KMS-11 (cell line): ENCODE measurements around the gene TMEM43.
A peak's percentile ranks its signal among the peaks of the same experiment; 100 is the strongest.

Source experiments
- H2AFZ ChIP-seq: fragments of 200-600 bp; sonication (generic); 2 replicates; pipeline ENCODE4 v1.6.1; 2016; ENCODE audit warnings: antibody characterized with exemption, mixed run types, low read depth
- H3K27ac ChIP-seq: fragments of 200-600 bp; sonication (generic); 2 replicates; pipeline ENCODE4 v1.6.1; 2016; ENCODE audit warnings: mild to moderate bottlenecking, mixed run types
- H3K27me3 ChIP-seq: fragments of 200-600 bp; sonication (generic); 2 replicates; pipeline ENCODE4 v1.6.1; 2017; ENCODE audit warnings: mild to moderate bottlenecking, low read depth, mixed run types, moderate library complexity; ENCODE audit not compliant: insufficient read depth
- H3K36me3 ChIP-seq: fragments of 200-600 bp; sonication (generic); 2 replicates; pipeline ENCODE4 v1.6.1; 2017; ENCODE audit warnings: mild to moderate bottlenecking, mixed run types; ENCODE audit not compliant: insufficient read depth
- H3K4me1 ChIP-seq: fragments of 200-600 bp; sonication (generic); 2 replicates; pipeline ENCODE4 v1.6.1; 2016; ENCODE audit warnings: mild to moderate bottlenecking, low read depth, mixed run types; ENCODE audit not compliant: poor library complexity, severe bottlenecking
- H3K4me2 ChIP-seq: fragments of 200-600 bp; sonication (generic); 2 replicates; pipeline ENCODE4 v1.7.0; 2016; ENCODE audit warnings: mild to moderate bottlenecking, mixed run types
- H3K4me3 ChIP-seq: fragments of 200-600 bp; sonication (generic); IDR thresholded peaks from 2 replicates; pipeline ENCODE4 v1.6.1; 2017; ENCODE audit warnings: low read depth, low read length, mixed read lengths; ENCODE audit not compliant: insufficient read depth
- H3K79me2 ChIP-seq: fragments of 200-600 bp; sonication (generic); 2 replicates; pipeline ENCODE4 v1.6.1; 2016; ENCODE audit warnings: low read depth, mixed run types; ENCODE audit not compliant: insufficient read depth
- H3K9ac ChIP-seq: fragments of 200-600 bp; sonication (generic); 2 replicates; pipeline ENCODE4 v1.6.1; 2016; ENCODE audit warnings: mild to moderate bottlenecking, mixed run types
- H4K20me1 ChIP-seq: fragments of 200-600 bp; sonication (generic); 2 replicates; pipeline ENCODE4 v1.6.1; 2016; ENCODE audit warnings: mild to moderate bottlenecking, mixed run types; ENCODE audit not compliant: insufficient read depth
- TF ChIP-seq, protein P1 (sequence below): fragments of 200-600 bp; sonication (generic); conservative IDR thresholded peaks from 2 replicates; pipeline ENCODE4 v1.6.1; 2017; ENCODE audit warnings: low read depth, mild to moderate bottlenecking, antibody characterized with exemption, low read length, moderate library complexity, mixed read lengths

Gene TMEM43

DNA sequence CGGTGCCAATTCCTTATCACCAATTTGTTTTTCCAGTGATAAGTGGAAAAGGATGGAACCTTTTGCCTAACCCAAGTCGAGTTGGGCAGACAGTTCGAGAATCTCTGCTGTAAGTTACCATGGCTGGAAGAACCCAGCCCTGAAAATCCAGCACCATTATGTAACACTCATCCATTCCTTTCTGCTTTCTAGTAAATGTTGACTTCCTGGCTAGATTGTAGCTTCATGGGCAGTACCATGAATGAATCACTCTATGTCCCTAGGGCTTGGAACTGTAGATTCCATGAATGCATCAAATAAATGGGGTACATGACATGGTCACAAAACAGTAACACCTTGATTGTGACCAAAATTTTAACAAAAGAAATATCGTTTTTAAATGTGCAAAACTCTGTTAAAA lies 14.2 kb upstream of the TMEM43 start:
- Histone ChIP-seq H3K4me2 (no peak overlapping the region), H3K9ac (no peak overlapping the region), H3K4me1 (no peaks in the 10 kb centered on the region), H4K20me1 (no peaks in the 10 kb centered on the region), H3K4me3 (no peak overlapping the region), H2AFZ (no peak overlapping the region), H3K36me3 (no peaks in the 10 kb centered on the region), H3K79me2 (no peaks in the 10 kb centered on the region), H3K27me3 (no peaks in the 10 kb centered on the region), H3K27ac (no peak overlapping the region)
- TF ChIP-seq, protein P1, sequence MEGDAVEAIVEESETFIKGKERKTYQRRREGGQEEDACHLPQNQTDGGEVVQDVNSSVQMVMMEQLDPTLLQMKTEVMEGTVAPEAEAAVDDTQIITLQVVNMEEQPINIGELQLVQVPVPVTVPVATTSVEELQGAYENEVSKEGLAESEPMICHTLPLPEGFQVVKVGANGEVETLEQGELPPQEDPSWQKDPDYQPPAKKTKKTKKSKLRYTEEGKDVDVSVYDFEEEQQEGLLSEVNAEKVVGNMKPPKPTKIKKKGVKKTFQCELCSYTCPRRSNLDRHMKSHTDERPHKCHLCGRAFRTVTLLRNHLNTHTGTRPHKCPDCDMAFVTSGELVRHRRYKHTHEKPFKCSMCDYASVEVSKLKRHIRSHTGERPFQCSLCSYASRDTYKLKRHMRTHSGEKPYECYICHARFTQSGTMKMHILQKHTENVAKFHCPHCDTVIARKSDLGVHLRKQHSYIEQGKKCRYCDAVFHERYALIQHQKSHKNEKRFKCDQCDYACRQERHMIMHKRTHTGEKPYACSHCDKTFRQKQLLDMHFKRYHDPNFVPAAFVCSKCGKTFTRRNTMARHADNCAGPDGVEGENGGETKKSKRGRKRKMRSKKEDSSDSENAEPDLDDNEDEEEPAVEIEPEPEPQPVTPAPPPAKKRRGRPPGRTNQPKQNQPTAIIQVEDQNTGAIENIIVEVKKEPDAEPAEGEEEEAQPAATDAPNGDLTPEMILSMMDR, result no peak

DNA sequence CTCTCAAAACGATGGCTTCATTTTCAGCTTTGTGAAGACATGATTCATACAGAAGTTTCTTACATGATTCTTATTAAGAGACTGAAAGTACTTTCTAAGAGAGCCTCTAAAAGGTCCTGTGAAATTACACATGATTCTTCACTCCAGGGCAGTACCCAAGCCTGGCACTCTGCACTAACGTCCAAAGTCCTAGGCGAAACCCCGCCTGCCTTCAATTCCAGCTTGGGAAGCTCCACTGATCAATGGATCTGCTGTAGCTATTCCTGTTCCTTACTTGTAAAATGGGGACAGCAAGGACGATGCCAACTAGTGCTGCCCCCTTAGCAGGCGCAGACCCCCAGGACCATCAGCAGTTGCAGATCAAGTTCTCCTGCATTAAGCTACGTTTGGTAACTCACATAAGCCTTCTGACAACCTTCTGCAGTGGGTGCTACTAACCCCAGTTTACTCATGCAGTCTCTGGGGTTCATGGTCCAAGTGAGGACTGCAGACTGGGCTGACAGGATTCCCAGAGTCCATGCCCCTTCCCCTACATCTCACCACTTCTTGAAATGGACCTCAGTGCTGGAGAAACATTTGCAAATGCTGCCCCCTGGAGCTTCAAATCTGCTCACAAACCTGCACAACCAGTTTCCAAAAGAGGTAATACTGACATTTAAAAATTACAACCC lies 10.8 kb upstream of the TMEM43 start:
- Histone ChIP-seq H2AFZ (no peak overlapping the region), H3K4me3 (no peak overlapping the region), H3K27ac (no peak overlapping the region), H3K79me2 (peaks cover 14% of the 10 kb centered on the region; the same call in 1 of the 2 replicates), H3K27me3 (no peaks in the 10 kb centered on the region), H3K4me2 (no peak overlapping the region), H4K20me1 (no peaks in the 10 kb centered on the region), H3K4me1 (peaks cover 22% of the 10 kb centered on the region), H3K9ac (no peak overlapping the region), H3K36me3 (no peaks in the 10 kb centered on the region)
- TF ChIP-seq, protein P1, result 0 out of 2 replicates have a peak, but pooled peaks have one; percentile 13

DNA sequence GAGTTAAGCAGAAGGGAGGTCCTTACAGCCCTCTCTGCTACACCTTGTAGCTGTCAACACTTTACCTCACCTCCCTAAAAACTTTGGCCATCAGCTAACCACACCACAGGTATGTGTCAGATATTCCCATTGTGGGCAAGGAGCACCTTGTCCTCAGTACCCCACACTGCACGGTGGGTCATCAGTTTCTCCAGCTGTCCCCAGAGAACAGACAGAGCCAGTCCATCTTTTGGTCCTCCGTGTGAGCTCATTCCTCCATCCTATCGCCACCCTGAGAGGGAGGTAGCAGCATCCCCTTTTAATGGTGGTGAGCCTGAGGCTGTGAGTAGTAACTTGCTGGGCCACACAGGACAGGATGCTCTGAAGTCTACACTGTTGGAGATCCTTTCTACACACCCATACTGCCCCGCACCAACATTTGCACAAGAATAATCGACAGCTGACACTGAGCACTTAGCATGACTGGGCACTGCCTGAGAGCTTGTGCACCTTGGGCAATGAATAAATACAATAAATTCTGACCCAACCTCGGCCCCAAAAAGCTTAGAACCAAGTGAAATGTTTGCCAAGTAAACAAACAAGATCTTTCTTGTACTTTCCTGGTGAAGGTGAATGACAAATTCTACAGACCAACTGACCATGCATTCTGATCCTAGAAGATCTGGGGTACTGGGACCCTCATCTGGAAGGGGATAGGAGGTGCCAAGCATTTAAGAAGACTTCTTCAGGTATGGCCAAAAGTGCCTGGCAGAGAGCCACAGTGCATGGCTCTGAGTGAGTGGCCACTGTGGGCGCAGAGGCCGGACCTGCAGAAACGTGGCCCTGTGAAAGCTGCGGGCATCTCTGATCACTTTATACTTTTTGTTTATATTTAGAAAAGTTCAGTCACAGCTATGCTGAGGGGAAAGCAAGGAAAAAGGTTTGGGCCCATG lies 7.1 kb upstream of the TMEM43 start:
- Histone ChIP-seq H3K4me3 (no peak overlapping the region), H3K79me2 (peaks cover 14% of the 10 kb centered on the region; the same call in 1 of the 2 replicates), H4K20me1 (no peaks in the 10 kb centered on the region), H3K4me1 (peaks cover 58% of the 10 kb centered on the region), H3K9ac (no peak overlapping the region), H3K27ac (peak overlapping the region; percentile 89; the same call in 1 of the 2 replicates), H3K27me3 (no peaks in the 10 kb centered on the region), H3K4me2 (0 out of 2 replicates have a peak overlapping the region, but pooled peaks have one; percentile 71), H2AFZ (no peak overlapping the region), H3K36me3 (no peaks in the 10 kb centered on the region)
- TF ChIP-seq, protein P1, result no peak

DNA sequence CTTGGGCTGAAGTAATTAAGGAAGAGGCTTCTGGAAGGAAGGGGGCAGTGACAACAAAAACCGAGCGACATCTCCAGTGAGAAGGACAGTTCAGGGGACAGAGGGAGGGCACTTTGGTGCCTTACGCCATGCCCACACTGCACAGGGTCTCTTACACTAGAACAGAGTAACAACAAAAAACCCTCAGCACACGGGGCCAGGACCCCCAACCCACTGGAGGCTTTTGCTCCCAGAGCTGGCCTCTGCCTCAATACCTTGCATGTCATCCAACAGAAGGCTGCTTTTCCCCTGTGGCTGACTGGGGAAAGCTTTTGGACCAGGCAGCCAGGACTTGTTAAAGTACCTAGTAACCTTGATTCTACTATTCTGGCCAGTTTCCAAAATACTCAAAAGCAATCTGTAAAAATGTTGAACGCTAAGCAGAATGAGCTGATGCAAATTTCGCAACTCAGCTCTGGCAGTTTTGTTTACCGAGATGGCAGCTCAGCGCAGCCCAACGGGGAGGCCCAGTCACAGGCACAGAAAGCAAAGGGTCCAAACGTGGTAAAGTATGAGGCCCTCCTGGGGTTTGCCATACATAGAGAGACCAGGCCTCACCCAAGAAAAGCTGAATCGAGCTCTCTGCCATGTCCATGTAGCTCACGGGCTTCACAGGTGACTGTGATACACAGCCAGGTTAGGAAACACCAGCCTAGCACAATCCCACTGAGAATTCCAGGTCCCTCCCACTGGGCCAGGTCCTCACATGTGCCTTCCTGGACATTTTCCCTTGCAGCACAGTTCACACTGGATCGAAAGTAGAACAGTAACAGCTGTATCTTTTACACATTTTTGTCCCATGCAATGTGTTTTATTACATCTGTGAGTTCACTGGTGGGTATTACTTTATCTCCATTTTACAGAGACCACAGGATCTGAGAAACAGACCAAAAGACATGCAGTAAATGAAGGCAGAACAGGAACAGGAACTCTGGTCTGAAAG lies 6.2 kb upstream of the TMEM43 start:
- Histone ChIP-seq H3K4me1 (peaks cover 64% of the 10 kb centered on the region), H3K9ac (no peak overlapping the region; the same call in 1 of the 2 replicates), H3K27me3 (no peaks in the 10 kb centered on the region), H2AFZ (no peak overlapping the region), H4K20me1 (no peaks in the 10 kb centered on the region), H3K4me2 (peak overlapping the region; percentile 71), H3K4me3 (no peak overlapping the region), H3K79me2 (peaks cover 22% of the 10 kb centered on the region; the same call in 1 of the 2 replicates), H3K27ac (peak overlapping the region; percentile 89), H3K36me3 (no peaks in the 10 kb centered on the region)
- TF ChIP-seq, protein P1, result no peak
